Stimulated activated CD4-positive, alpha-beta T cell treated with anti-CD3 and anti-CD28 coated beads, Interleukin-12 subunit alpha, Interleukin-12 subunit beta, amount 100 ng/mL, for 24 hours (primary cell): Measurements from ENCODE around the gene PLA2G2C.

ENCODE experiments used
- DNase-seq, 2 experiments: peaks; one replicate each; pipeline ENCODE4 v3.0.0-alpha.2; 2020; ENCODE audit warnings: low read depth in 2 of 2

Gene PLA2G2C

DNA sequence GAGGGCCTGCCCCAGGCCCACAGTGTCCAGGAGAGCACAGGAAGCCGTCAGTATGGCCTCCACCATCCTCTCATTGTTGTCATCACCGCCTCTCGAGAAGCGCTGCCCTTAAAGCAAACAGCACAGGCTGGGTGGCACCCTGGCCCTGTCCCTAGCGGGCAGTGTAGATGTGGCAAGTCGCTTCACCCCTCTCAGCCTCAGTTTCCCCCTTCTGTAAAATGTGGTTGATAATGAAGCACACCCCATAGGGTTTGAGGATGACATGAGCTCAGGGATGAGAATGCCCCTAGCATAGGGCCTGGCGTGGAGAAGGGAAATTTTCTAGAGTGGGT lies 33.8 kb downstream of the PLA2G2C start:
- no peak for DNase-seq

DNA sequence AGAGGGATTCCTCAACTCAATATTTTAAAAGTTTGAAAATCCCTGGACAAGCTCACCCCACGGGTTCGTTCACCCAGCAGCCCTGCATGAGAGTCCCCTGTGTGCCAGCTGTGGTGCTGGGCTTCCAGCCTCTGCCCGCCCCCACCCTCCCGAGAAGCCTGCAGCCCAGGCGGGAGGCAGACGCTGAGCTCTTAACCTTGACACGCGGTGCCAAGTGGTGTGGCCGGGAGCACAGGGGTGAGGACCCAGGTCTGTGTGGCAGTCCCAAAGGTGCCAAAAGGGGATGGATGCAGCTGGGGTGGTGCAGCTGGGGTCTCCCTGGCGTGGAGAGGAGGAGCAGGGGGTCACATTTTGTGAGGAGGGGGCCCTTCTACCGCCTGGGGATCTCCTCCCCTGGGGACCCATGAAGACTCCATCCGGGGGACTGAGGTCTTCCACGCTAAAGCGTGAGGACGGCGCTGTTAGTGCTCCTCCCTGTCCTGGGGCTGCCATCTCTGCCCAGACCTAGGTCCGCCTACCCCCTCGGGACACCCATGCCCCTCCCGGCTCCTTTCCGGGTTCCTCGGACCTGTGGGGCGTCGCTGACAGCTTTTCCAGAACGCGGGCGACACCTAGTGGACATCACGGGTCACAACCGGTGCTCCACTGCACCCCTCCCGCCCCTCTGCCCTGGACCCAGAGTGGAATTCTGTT lies 34.3 kb downstream of the PLA2G2C start:
- peak; percentile 62 to 73 for DNase-seq

DNA sequence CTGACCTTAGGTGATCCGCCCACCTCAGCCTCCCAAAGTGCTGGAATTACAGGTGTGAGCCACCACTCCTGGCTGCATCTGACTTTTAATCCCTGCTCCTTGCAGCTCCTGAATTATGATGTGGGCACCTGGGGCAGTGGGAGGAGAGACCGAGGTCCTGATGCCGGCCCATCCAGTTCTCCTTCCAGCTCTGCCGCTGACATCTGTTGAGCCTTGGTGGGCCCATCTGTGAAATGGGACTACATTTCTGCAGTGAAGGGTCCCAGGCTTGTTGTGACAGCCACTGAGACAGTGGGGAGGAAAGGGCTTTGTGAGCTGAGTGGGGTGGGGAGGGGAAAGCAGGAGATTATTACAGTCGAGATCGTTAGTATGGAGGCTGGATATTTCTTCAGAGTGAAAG lies 35.3 kb downstream of the PLA2G2C start:
- DNase-seq = no peak

DNA sequence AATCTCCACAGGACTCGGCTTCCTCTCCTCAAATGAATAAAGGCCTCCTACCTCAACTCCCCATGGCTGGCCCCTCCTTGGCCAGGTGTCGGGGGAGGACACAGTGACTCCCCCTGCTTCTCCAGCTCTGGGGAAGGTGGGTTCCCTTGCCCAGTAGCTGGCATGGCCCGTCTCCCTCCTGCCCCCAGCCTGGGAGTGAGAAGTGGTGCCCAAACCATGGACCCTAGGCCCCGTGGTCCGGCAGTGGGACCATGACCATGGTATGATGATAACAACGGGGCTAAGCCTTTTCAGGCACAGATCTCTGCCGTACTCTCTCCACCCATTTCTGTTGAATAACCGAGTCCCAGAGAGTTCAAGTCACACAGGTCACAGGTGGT lies 36.0 kb downstream of the PLA2G2C start:
- DNase-seq = no peak

DNA sequence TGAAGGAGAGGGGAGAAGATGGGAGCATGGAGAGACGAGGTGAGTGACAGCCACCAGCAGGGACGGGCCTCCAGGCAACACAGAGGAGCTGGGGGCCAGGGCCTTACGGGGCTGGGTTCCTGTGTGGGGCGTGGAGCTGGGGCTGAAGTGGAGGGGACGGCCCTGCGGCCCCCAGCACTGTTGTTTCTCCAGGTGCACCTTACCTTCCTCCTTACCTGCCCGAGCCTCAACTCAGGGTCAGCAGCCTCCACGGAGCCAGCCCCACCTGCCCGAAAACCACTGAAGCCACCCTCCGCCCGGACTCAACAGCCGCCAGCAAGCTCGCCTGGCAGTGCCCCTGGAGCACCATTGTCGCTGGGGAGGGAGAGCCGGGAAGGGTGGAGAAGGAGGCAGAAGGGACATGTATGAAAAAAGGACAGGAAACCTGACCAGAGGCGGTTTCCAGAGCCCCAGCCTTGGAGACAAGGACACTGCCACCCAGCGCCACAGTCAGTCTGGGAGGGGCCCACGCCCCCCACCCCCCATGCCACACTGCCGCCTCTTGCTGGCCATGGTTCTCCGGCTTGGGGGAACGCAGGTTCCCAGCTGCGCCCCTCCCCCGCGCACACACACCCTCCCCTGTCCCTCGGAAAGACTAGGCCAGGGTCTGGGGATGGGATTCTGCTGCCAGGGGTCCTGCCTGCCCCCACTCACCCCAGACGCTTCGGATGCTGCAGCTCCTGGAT lies 36.6 kb downstream of the PLA2G2C start:
- DNase-seq = no peak

DNA sequence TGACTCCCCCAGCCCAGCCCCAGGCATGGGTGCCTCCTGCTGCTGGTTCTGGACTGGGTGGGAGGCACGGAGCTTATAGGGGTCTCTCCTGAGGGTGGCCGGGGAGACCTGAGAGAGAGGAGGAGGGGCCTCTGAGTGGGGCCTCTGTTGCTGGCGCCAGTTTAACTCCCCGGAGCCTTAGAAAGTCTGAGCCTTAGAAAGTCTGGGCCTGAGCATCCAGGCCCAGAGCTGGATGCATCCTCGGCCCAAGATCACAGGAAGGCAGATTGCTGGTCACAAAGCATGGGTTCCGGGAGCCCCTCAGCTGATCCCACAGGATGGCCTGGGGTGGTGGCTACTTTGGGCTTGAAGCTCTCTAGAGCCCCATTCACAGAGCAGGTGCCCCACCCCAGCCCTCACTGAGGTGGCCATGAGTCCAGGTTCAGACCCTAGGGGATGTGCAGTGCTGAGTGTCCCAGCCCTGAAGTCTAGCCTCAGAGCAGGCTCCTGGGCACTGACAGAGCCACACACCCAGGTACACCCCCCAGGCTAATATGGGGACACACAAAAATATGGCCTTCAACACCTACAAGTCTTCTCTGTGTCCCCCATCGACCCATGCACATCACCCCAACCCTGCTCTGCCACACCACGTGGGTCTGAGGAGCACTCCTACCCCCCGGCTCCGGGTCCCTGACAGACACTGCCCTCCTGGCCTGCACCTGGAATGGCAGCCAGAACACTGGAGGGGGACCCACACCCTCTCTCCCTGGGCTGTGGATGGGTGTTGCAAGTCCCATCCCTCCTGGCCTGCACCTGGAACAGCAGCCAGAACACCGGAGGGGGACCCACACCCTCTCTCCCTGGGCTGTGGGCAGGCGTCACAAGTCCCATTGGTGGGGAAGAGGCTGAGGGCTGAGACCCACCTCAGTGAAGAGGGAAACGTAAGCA lies 37.5 kb downstream of the PLA2G2C start:
- DNase-seq = no peak

DNA sequence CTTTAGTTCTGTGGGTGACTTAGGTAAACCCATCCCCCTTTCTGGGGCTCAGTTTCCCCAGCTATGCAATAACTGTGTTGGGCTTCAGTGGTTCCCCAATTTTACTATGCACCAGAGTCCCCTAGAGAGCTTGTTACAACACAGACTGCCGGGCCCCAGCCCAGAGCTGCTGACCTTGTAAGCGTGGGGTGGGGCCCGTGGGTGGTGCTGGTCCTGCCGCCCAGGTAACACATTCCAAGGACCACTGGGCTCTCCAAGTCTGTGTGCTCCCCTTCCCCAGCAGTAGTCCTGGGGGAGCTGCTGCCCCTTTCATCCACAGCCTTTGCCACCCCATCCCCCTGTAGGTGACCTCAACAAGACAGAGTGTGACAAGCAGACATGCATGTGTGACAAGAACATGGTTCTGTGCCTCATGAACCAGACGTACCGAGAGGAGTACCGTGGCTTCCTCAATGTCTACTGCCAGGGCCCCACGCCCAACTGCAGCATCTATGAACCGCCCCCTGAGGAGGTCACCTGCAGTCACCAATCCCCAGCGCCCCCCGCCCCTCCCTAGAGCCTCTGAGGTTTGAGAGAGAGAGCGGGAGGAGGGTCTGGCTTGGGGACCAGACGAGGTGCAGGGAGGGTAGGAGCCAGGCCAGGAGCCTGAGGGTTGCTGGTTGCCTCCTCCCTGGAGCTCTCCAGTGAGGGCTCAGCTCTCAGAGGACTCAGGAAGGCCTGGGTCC lies 38.3 kb downstream of the PLA2G2C start:
- DNase-seq = no peak

DNA sequence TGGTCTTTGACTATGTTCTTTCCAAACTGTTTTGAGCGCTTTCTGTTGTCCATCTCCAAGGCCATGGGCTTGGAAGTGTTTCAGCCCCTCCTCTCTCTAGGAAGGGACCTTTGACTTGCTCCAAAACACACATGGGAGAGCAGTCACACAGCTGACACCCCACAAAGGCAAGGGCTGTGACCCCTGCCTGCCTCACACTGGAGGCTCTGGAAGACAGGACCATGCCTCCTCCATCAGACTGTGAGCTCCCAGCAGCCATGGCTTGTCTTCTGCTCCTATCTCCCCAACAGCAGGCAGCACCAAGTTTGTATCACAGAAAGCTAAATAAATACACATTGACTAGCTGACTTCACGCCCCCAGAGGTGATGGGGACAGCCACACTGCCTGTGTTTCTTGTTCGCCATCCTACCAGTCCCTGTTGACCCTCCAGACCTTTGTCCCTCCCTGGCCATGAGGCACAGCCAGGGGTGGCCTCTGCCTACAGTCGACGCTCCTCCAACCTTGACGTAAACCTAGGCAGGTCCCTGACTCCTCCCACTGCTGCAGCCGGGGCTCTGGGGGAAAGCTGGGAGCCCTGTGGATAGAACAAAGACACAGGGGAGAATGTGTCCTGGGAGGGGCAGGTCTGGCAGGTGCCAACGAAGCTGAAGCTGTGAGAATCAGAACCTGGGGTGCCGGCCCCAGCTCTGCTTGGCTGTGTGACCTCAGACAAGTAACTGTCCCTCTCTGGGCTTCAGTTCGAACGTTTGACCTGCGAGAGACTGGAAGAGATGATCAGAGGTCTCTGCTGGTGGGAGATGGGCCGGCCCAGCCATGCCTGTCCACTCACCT lies 42.4 kb downstream of the PLA2G2C start:
- DNase-seq = no peak

DNA sequence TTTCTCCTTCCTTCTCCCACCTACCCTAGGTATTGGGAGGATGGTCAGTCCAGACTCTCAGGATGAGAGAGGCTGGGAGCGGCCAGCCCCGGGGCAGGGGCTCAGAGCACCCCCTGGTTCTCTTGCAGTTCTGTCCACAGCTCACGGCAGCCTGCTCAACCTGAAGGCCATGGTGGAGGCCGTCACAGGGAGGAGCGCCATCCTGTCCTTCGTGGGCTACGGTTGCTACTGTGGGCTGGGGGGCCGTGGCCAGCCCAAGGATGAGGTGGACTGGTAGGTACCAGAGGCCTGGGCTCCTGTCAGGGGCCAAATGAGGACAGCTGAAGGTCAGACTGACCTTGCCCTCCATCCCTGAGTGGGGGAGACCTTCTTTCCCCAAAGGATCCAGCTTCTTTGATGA lies 43.0 kb downstream of the PLA2G2C start:
- no peak for DNase-seq

DNA sequence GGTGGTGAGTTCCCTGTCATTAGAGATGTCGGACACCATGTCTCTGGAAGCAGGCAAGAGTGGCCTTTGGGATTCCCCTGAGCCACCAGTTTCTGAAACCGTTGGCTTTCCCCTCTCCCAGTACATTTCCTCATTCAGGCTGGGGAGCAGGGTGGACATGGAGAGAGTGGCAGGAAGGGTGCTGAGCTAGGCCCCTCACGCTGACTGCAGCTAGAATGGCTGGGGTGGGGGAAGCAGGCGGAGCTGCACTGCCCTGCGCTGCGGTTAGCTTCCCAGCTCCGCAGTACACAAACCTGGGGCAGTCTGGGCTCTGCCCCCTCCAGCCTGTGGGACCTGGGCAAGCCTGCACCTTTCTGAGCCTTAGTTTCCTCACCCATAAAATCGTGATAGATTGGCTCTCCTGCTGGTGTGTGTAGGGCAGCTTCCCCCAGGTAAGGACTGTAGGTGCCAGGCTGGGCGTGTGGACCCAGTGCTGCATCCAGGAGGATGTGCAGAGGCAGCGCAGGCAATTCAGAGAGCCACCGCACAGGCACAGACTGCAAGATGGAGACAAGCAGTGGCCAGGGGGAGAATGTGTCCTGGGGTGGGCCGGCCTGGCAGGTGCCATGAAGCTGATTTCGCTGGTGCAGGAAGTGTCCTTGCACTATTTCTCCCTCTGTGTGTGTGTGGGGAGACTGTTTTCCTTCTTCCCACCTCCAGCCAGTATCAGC lies 44.2 kb downstream of the PLA2G2C start:
- DNase-seq = no peak

DNA sequence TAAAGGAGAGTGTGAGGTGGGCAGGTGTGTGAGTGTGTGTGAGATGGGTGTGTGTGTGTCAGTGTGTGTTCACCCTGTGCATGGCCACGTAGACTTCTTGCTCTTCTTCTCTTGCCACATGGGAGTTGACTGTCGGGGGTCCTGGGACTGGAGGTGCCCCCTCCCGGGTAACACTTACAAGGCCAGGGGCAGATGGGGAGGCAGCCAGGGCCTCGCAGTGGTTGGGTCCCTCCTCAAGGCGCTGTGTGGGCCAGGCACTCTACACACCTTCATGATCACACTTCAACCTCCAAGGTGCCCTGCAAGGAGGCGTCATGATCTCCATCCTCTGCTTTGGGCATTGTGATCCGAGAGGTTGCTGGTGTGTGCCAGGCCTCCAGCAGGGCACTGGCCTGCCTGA lies 44.9 kb downstream of the PLA2G2C start:
- no peak for DNase-seq

DNA sequence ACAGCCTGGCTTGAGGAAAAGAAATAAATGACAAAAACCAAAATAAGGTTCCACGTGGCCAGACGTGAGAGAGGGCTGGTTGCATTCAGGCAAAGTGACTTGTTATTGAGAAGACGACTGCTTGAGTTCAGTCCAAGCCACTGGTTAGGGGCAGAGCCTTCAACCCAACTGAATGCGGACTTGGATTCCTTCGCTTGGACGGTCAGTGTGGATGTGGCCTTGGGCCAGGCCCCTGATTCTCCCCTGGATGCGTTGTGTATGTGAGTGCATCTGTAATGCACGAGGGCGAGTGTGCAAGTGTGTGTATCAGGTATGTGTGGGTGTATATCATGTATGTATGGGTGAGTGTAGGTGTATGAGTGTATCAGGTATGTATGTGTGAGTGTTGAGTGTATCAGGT lies 45.3 kb downstream of the PLA2G2C start:
- DNase-seq = no peak

DNA sequence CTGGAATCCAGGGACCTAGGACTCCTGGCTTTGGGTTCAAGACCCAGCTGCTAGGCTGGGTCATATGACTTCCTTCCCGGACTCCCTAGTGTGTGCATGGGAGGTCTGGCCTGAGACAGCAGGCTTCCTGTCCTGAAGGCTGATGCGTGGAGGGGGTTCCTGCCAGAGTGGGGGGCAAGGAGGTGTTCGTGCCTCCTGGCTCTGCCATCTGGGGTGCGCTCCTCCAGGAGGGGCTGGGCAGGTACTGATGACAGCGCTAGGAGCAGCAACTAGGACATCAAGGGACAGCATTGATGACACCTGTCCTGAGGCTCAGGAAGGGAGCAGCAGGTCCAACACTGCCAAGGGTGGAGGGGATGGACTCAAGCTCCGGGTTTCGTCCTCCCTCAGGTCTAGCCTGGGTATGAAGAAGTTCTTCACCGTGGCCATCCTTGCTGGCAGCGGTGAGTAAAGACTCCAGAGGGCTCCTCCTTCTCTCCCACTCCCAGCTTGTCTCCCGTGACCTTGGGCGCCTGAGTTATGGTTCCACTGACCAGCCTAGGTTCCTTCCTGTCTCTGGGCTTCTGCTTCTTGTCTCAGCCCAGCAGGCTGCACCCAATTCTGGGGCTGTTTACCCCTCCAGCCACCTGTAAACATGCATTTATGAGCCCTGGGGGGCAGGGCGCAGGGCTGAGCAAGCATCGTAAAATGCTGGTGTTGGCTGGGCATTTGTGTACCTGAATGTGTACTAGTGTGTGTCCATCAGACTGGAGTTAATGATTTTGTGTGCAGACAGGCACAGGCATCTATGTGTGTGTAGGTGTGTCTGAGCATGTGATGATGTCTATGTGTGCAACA lies 46.3 kb downstream of the PLA2G2C start:
- DNase-seq = no peak

DNA sequence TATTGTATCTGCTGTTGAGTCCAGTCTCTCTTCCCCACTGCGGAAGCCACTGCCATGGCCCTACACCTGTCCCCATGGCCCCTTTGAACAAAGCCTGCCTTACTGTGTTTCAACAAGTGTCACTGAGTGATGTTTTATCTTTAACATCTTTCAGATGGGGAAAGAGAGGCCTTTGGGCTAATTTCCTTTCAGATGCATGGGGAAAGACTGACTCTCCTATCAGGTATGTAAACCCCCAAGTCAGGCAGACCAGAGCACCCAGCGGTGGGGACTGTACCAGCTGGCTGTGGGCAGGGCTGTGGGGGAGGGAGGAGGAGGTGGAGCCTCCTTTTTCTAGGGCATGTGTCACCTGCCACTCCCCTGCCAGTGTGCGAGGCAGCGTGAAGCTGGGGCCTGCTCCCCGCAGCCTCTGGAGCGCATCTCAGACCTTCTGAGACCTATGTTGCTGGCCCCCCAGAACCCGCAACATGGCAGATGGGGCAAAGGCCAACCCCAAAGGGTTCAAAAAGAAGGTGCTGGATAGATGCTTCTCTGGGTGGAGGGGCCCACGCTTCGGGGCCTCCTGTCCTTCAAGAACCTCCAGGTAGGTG lies 47.3 kb downstream of the PLA2G2C start, which contains the start of gene PLA2G2F:
Gene PLA2G2F, plus strand, starts transcription at position 363 of the 590 bp plus-strand sequence. Its CDS starts 105 bp downstream, at position 468.
- DNase-seq = no peak

DNA sequence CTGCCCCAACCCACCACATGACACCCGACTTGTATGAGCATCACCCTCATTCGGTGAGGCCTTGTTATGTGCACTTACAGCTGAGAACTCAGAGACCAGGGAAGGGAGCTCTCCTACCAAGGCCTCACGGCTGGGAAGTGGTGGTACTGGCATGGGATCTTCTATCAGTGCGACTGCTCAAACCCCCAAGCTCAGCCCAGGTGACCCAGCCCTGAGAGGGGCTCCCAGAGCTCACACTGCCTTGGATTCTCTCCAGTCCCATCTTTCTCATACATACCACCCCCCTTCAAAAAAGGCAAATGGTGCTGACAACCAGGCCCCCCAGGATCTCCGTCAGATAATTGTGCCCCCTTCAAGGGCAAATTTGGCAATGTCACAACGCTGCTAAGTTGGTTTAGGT lies 48.0 kb downstream of the PLA2G2C start:
- no peak for DNase-seq

DNA sequence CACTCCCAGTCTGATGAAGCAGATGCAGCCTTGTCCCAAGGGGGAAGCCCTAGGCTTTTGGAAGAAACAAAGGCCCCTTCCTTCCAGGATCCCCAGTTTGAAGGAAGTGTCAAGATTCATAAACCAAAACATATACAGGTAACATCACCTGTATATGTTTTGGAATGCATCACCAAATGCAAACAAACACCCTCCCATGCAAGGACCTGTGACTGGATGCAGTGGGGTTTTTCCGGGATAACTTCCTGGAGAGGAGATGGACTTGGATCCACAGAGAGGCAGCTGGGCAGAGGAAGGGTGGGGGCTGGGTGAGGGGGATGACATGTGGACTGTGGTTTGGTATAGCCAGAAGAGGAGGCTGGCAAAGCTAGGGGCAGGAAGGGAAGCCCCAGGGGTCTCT lies 48.7 kb downstream of the PLA2G2C start:
- no peak for DNase-seq

DNA sequence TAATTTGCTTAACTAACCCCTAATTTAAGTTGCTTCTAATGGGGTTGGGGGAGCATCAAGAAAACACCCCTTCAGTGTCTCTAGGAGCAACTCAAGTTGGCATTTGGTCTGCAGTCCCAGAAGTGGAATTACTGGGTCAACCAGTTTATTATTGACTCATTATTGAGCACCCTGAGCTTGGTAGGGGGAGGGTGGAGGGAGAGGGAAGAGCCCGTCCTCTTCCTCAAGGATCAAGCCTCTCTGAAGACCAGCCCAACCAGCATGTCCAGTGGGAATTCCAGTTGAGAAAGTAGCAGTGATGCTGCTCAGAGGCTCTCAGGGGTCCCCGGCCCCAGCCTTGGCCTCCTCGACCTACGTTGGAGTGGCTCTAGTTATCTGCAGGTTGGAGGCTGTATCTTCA lies 49.3 kb downstream of the PLA2G2C start:
- no peak for DNase-seq

DNA sequence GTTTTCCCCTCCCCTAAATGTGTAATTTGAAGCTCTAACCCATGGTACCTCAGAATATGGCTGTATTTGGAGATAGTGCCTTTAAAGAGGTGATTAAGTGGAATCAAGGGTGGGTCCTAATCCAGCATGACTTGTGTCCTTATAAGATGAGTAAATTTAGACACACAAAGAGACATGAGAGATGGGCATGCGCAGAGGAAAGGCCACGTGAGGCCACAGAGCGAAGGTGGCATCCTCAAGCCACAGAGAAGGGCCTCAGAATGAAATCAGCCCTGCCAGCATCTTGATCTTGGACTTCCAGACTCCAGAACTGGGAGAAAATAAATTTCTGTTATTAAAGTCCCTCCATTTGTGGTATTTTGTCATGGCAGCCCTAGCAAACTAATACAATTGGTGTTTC lies 50.1 kb downstream of the PLA2G2C start:
- no peak for DNase-seq

DNA sequence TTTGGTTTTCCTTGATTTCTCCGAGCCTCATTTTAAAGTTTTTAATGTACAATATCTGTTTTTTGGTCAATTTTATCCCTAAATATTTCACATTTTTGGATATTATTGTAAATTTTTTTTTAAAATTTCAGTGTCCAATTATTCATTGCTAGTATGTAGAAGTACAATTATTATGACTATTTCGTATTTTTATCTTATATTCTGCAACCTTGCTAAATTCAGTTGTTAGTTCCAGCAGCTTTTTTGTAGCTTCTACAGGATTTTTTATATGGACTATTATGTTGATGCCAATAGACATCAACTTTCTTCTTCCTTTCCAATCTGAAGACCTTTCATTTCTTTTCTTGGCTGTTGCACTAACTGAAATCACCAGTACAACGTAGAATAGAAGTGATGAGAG lies 51.3 kb downstream of the PLA2G2C start:
- DNase-seq = no peak
